KBM-7 (cell line): ENCODE results near the gene MYO1H.
"Not testable (repeated sequence)": the region's sequence is repeated elsewhere in the genome, so short reads cannot be mapped to it uniquely, and the experiment has no call there.

Experiments
- DNase-seq: peaks from one replicate; pipeline ENCODE4 v3.0.0-alpha.2; 2015
- in situ Hi-C: fragments of 300-500 bp; cut with MboI; formaldehyde crosslinking; loops from 2 replicates; pipeline ENCODE4 v1.14.3; 2020; ENCODE audit warnings: low sequenced_read_pairs, low pct_unique_long_range_greater_than_20kb, mixed read lengths

Gene MYO1H

DNA sequence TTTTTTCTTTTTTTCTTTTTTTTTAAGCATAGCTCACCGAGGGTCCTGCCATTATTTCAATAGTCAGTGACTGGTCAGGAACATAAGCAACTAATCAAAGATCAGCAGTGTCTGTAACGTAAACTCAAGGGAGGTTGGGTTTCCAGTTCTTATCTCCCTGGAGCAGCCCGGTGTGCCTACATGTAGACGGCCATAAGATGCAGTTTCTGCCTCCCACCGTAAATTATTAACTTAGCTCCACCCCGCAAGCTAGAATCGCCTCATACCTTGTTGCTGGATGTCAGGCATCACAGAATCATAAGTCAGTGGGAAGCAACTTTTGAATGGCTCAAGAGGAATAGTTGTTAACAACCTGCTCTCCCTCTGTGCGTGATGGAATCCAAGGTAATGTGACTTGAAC lies at the start of gene MYO1H:
MYO1H (plus strand) TSS at position 312 of the 400 bp plus-strand sequence; CDS start at position 373, 61 bp downstream.
- in situ Hi-C loops, result no loop called here
- DNase-seq, result no peak

DNA sequence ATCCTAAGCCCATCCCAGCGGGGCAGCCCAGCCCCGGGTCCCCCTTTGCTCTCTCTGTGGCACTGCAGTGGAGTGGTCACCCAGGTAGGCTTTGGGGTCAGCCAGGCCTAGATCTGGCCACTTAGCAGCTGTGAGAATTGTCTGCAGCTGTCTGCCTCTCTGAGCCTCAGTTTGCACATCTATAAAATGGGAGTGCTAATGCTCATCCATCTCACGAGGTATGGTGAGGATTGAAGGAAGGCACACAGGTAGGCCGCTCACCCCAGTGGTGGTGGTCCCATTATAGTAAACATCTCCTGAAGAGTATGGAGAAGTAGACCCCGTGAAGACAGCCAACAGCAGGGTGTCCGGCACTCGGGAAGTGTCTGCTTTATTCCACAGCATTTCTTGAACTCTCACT lies 47.9 kb upstream of the MYO1H start:
- in situ Hi-C loops, result no loop called here
- no peak for DNase-seq

DNA sequence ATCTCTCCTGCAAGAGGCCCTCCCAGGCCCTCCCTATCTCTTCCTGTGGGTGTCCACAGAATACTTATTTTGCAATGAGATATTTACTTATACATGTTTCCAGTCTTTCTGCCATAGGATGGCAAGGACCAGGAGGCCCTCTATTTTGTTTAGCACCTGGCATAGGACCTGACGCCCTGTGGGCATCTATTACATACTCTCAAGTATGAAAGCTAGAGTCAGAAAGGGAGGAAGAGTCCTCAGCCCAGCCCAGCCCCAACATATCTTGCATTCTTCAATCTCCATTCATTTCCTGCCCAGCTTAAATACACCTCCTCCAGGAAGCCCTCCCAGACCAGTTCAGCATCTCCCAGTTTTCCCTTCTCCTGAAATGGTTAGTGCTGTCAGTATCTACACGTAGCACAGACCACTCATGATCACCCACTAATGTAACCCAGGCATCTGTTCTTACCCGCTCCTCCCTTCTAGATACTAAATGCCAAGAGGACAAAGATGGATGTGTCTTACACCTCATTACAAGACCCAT lies 46.0 kb upstream of the MYO1H start:
- in situ Hi-C loops, result no loop called here
- DNase-seq, result no peak

- in situ Hi-C loops, result no loop called here
- DNase-seq, result no peak
Observed at GRCh38 chr12:109302358-109302757, 45.3 kb upstream of the MYO1H start.

DNA sequence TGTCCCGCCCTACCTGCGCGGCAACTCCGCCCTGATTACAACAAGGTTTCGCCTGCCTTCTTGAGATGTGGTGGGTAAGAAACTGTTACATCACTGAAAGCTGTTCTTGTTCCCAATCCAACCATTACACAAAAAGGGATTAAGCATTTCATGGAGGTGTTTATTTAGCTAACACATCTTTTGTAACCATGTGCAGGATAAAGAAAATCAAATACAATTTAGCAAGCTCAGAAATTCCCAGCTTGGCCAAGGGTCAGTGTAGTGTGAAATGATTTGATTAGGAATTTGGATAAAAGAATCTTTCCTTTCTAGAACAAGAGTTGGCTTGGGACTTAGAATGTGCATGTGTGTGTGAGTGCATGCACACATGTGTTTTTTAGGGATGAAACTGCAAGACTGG lies 44.9 kb upstream of the MYO1H start:
- in situ Hi-C loops, result no loop called here
- DNase-seq, result no peak

DNA sequence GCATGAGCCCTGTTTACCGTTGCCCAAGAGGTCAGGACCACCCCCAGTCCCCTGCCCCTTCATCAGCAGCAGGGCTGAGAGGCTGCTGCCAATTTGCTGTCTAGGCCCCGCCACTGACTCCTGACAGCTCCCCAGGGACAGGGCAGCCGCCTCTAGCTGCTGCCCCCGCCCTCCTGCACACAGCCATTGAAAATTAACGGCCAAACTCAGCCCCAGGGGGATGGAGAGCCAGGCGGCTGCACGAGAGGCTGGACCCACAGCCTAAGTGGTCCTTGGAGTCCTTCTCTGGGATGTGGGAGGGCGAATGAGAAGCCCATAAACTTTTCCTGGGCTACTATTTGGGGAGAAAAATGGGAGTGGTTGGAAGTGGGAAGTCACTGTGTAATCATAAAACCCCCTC lies 43.2 kb upstream of the MYO1H start:
- in situ Hi-C loops, result no loop called here
- no peak for DNase-seq

DNA sequence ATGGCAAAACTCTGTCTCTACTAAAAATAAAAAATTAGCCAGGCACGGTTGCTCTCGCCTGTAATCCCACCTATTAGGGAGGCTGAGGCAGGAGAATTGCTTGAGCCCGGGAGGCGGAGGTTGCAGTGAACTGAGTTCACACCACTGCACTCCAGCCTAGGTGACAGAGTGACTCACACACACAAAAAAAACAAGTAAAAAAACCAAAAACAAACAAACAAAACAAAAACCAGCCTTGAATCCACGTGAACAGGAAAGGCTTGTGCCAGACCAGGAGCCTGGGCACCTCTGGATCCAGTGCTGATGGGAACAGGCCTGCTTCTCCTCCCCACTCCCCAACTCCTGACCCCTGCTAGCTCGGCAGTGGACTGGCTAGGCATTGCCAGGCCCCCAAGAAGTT lies 42.2 kb upstream of the MYO1H start:
- DNase-seq, result no peak
- in situ Hi-C loops, result no loop called here

DNA sequence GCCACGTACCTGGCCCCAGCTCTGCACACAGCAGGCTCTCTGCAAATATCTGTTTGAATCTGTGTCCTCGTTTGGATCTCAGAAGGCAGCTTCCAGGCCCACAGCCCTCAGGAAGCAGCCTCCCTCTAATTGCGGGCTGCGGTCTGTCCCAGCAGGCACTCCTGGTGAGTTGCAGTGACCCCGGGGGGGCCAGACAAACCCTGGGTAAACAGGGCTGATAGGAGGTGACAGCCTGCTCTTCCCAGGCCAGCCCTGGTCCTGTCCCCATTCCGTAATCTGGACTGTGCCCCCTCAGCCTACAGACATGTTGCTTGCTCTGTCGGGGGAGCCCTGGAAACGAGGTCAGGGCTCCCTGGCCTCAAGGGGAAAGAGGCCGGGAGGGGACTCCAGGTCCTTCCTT lies 40.6 kb upstream of the MYO1H start:
- DNase-seq, result no peak
- in situ Hi-C loops, result no loop called here

- DNase-seq, result no peak
- in situ Hi-C loops, result no loop called here
Observed at GRCh38 chr12:109308534-109309380, 38.9 kb upstream of the MYO1H start, which contains the start of gene FOXN4. Gene FOXN4 (minus strand): TSS chr12:109309284. CDS start chr12:109308321, 963 bp downstream.

DNA sequence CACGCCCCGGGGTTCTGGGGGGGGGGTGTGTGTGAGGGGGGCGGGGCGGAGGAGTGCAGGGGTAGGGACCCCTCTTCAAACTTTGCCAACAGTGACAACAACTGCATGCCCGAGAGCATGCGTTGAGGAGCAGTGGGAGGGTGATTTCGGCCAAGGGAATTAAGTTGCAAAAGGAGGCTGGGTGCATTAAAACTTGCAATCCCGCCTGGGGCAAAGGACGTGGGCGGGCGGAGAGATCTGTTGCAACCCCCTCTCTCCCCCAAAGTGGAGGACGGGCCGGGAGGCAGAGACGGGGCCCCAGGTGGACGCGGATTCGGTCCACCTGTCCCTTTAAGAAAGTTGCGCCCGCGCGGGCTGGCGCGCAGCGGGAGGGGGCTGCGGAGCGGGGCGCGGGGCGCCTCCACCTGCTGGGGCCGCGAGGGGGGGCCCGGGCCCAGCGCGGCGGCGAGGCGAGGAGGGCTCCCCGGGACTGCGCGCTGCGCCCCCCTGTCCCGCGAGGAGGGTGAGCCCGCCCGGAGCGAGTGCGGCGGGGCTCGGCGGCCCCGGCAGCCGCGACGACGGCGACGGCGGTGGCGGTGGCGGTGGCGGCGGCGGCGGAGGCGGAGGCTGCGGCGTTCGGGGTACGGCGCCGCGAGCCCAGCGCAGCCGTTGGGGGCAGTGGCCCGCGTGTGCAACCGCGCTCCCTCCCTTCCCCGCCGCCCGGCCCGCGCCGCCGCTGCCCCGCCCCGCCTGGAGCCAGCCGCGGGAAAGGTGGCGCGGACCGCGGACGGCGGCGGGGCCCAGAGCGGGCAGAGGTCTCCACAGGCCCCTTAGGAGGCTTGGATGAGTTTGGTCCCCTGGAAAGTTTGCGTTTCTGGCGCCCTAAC lies 38.1 kb upstream of the MYO1H start:
- no peak for DNase-seq
- in situ Hi-C loops, result no loop called here

DNA sequence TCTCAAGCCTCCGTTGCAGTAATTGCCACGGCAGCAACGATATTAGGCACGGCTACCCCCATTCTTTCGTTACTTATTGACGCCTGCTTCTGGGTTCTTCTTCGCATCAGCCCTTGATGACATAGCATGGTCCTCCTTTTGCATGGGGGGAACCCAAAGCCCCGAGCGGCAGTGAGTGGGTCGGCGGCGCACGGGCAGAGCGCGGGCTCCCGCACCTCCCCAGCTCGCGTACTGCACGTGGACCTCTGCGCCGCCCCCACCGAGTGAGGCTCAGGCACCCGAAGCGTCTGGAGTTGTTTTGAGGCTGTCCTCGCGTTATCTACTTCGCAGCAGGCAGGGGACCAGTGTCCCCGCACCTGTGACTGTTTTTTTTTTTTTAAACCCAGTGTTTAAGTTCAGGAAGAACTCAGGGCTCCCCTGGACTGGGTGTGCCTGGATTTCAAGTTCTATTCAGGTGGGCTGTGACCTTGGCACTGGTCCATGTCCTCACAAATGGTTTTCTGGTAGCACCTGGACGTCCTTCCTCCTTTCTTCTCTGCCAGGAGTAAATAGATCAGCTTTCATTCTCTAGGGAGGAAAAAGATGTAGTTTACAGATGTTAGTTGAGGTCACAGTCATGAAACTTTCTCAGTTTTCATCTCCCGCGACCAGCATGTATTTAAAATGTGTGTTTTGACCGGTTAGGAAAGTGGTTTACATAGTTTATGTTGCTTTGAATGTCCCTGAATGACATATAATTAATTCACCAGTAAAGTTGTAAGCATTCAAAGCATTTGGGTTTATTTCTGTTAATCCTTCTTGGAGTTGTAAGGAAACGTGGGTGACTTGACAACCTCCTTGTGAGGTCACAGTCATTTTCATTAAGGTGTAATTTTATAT lies 37.2 kb upstream of the MYO1H start:
- in situ Hi-C loops, result no loop called here
- DNase-seq, result no peak

DNA sequence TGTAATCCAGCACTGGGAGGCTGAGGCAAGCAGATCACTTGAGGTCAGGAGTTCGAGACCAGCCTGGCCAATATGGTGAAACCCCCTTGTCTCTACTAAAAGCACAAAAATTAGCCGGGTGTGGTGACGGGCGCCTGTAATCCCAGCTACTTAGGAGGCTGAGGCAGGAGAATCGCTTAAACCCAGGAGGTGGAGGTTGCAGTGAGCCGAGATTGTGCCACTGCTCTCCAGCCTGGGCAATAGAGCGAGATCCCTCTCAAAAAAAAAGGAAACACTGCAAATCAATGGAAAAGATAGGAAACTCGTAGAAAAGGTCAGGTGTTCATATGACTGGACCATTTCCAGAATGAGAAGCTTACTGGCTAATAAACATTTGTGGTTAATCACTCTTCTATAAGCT lies 26.4 kb upstream of the MYO1H start:
- in situ Hi-C loops, DNase-seq: not testable (repeated sequence)

GRCh38 chr12:109329003-109329402 lies 18.7 kb upstream of the MYO1H start:
- in situ Hi-C loops, result no loop called here
- DNase-seq, result no peak

DNA sequence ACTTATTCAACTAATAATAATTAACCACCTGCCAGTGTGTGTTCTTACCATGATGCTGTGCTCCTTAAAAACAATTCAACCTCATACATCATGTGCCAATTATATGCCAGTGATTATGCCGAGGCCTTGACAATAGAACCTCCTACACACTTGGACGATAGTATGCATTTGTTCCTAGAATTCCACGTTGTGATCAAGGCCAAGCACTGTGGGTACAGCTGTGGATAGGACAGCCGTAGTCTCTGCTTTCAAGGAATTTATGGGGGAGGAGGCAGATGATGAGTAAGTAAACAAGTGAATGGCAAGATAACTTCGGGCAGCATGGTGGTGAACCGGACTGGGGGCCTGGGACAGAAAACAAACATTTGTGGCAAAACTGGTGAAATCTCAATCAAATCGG lies 18.0 kb upstream of the MYO1H start:
- in situ Hi-C loops, result no loop called here
- DNase-seq, result no peak

DNA sequence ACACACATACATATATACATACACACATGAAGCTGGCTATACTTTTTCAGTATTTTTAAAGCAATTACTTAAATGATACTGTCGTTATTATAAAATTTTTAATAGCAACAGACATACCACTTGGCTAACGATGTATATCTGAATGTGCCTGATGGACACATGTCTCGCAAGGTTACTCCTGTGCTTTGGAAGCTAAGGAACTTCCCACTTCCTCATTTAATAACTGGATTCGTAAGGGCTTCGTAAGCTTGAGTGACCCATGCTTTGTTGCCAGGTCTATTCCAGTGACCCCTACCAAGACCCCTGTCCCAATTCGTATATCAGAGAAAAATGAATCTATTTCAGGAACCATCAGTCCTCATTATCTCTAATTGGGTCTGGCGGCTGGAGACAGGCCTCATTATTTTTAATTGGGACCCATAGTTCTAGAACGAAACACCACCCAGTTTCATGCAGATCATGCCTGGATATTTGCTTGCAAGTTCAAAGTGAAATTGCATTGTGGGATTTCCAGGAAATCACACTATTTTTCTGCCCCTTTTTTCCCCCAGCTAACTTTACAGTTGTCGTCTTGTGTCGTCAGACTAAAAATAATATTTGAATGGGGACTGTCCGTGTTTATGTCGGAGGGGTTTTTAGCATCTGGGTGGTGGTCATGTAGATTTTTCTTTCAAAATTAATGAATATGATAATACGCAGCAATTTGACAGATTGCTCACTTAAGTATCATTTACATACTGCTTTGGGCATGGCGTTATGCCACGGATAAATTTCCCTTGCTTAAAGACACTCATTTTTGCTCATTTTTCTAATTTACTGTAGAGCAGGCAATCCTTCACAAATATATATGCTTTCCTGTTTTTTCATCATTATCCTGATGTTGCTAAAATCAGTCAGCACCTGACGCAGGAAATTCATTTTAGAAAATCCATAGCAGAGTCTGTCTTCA lies 17.1 kb upstream of the MYO1H start:
- no peak for DNase-seq
- in situ Hi-C loops, result no loop called here

DNA sequence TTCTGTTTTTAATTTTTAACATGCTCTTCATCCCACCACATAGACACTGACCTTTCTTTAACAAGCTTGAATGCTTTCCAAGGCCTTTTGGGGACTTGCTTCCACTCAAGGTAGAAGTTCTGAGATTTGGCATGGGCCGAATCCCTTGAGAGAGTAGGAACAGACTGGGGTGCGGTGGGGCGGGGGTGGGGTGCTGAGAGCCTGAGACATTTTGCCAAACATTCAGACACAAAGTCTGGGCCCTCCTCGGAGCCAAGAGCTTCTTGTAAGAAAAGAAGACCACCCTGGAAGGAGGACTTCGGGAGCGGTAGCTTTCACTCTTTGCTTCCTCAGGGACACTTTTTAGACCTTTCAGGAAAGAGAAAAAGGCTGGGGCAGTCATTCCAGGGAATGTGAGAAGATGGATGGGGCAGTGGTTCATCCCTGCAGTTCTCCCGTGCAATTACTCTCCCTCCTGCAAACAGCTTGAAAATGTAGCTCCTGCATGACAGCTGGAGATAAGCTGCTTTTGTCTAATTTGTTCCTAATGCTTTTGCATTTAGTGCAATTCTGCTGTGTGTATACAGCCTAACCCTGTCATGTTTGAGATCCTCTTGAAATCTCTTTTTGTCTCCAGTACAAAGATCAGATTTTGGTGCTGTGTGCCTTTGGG lies 16.3 kb upstream of the MYO1H start:
- no peak for DNase-seq
- in situ Hi-C loops, result no loop called here

DNA sequence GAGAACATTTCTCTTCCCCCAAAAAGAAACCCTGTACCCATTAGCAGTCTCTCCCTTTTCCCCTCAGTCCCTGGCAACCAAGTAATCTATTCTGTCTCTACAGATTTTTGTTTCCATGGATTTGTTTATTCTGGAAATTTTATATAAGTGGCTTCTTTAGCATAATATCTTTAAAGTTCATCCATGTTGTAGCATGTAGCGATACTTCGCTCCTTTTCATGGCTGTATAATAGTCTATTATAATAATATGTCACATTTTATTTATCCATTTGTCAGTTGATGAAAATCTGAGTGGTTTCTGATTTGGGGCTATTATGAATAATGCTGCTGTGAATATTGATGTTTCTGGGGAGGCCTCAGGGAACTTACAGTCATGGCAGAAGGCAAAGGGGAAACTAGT lies 12.8 kb upstream of the MYO1H start:
- in situ Hi-C loops, result no loop called here
- DNase-seq, result no peak

- in situ Hi-C loops, result no loop called here
- DNase-seq, result no peak
Observed at GRCh38 chr12:109336593-109336992, 11.1 kb upstream of the MYO1H start.
